ENCODE results near the gene ASPSCR1.

ASPSCR1 gene

GRCh38 chr17:82029990-82030469, 52.6 kb downstream of the ASPSCR1 start:
- no peak for DNase-seq (ENCODE audit: low read depth in 1 of 2, low spot score in 1 of 2)
- in situ Hi-C loops (cut with HindIII; ENCODE audit: low pct_unique_long_range_greater_than_20kb, low sequenced_read_pairs) = no loop called here
- no peak for TF ChIP-seq JUND (IDR thresholded peaks at IDR 0.05; ENCODE audit: low read depth)

GRCh38 chr17:82030470-82031302, 53.3 kb downstream of the ASPSCR1 start:
- in situ Hi-C loops (cut with HindIII; ENCODE audit: low pct_unique_long_range_greater_than_20kb, low sequenced_read_pairs) = no loop called here
- peak; percentile 91 to 93 for DNase-seq (ENCODE audit: low read depth in 1 of 2, low spot score in 1 of 2)
- TF ChIP-seq JUND (IDR thresholded peaks at IDR 0.05; ENCODE audit: low read depth) = no peak

DNA sequence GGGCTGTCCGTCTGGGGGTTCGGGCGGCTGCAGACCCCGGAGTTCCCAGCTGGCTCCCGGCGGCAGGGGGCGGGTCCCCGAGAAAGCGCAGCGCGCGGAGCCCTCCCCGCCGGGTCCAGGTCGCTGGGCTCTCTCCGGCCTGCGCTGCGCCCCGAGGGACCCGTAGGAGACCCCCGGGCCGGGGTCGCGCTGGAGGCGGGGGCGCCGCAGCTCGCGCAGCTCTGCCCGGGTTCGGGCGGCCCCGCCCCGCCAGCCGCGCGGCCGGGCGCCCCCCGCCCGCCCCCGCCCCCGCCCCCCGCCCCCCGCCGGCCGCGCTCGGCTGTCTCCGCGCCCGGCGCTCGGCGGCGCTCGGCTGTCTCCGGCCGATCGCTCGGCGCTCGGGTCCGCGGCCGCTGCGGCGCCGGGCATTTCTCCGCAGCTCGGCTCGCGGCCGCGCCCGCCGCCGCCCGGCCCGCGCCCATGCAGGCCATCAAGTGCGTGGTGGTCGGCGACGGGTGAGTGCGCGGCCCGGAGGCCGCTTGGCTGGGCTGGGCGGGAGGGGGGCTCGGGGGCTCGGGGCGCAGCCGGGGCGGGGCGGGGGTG, 54.0 kb downstream of the ASPSCR1 start, which contains the start of gene RAC3:
TSS of gene RAC3 (plus strand) at position 376 of the 582 bp plus-strand sequence. CDS start at position 460, 84 bp downstream.
- no peak for TF ChIP-seq JUND (IDR thresholded peaks at IDR 0.05; ENCODE audit: low read depth)
- DNase-seq (ENCODE audit: low read depth in 1 of 2, low spot score in 1 of 2) = peak in 1 of 2 experiments; percentile 66
- in situ Hi-C loops (cut with HindIII; ENCODE audit: low pct_unique_long_range_greater_than_20kb, low sequenced_read_pairs) = no loop called here

DNA sequence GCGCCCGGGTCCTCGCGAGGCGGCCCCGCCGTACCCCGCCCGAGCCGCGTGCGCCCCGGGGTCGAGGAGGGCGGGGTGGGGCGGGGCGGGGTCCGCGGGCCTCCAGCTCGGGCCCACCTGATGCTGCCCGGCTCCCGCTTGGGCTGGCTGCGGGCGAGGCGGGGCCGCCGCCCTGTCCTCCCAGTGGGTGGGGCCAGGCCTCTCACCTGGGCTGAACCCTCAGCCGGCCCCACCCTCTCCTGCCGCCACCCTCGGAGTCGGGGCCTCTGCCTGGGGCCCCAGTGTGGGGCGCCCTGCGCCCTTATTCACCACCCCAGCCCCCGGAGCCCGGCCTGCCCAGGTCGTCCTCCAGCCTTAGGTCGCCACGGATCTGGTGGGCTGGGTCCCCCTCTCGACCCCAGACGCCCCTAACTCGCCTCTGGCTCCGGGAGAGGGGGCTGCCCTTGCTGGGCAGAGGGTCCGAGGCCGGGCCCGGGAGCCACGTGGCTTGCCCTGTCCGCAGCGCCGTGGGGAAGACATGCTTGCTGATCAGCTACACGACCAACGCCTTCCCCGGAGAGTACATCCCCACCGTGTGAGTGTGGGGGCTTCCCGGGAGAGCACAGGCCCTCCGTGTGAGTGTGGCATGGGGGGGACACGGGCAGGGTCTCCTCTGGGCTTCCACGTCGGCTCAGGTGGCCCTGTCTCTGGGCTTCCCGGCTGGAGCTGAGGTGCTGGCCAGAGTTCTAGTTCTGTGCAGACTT, 54.6 kb downstream of the ASPSCR1 start:
- DNase-seq (ENCODE audit: low read depth in 1 of 2, low spot score in 1 of 2) = peak; percentile 80 to 85
- TF ChIP-seq JUND (IDR thresholded peaks at IDR 0.05; ENCODE audit: low read depth) = no peak
- in situ Hi-C loops (cut with HindIII; ENCODE audit: low pct_unique_long_range_greater_than_20kb, low sequenced_read_pairs) = no loop called here

DNA sequence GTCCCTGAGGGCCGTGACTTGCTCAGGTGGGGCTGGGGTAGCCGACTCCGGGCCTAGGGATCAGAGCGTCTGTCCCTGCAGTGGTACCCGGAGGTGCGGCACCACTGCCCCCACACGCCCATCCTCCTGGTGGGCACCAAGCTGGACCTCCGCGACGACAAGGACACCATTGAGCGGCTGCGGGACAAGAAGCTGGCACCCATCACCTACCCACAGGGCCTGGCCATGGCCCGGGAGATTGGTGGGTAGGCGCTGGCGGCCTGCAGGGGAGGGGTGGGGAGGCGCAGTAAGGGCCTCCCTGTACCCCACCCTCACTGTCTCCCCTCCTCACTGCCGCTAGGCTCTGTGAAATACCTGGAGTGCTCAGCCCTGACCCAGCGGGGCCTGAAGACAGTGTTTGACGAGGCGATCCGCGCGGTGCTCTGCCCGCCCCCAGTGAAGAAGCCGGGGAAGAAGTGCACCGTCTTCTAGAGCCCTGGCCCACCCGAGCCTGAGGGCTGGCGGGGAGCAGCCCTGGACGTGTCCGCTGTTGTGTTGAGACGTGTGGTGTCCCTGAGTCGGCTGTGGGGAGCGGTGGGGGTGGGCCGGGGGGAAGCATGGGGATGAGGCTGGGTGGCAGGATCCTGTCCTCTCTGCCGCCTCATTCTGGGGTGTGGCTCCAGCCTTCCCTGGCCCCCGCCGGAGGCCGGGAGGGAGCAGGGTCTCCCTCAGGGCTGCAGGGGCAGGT, 56.1 kb downstream of the ASPSCR1 start:
- in situ Hi-C loops (cut with HindIII; ENCODE audit: low pct_unique_long_range_greater_than_20kb, low sequenced_read_pairs) = no loop called here
- no peak for TF ChIP-seq JUND (IDR thresholded peaks at IDR 0.05; ENCODE audit: low read depth)
- DNase-seq (ENCODE audit: low read depth in 1 of 2, low spot score in 1 of 2) = no peak

DNA sequence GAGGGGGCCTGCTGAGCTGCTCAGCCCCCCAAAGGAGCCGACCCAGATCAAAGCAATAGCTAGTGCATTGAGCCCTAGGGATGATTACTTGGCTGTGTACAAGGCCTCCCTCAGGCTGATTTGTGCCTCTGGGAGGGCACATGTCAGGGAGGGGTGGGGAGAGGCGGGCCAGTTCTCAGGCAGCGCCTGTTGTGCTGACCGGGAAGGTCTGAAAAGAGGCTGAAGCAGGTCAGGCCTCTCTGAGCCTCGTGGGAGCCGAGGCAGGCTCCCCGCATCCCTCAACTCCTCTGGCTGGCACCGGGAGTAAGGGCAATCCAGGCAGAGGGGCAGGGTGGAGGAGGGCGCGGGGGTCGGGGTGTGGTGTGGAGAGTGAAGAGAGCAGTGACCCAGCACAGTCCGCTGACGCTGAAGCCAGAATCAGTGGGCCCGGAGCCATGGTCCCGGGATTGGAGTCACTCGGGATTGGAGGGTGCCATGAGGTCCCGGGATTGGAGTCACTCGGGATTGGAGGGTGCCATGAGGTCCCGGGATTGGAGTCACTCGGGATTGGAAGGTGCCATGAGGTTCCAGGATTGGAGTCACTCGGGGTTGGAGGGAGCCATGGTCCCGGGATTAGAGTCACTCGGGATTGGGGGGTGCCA, 57.1 kb downstream of the ASPSCR1 start:
- in situ Hi-C loops (cut with HindIII; ENCODE audit: low pct_unique_long_range_greater_than_20kb, low sequenced_read_pairs) = no loop called here
- DNase-seq (ENCODE audit: low read depth in 1 of 2, low spot score in 1 of 2) = no peak
- no peak for TF ChIP-seq JUND (IDR thresholded peaks at IDR 0.05; ENCODE audit: low read depth)

GRCh38 chr17:82035488-82035887, 58.1 kb downstream of the ASPSCR1 start:
- TF ChIP-seq JUND (IDR thresholded peaks at IDR 0.05; ENCODE audit: low read depth) = no peak
- DNase-seq (ENCODE audit: low read depth in 1 of 2, low spot score in 1 of 2) = no peak
- in situ Hi-C loops (cut with HindIII; ENCODE audit: low pct_unique_long_range_greater_than_20kb, low sequenced_read_pairs) = no loop called here

- TF ChIP-seq JUND (IDR thresholded peaks at IDR 0.05; ENCODE audit: low read depth) = no peak
- no peak for DNase-seq (ENCODE audit: low read depth in 1 of 2, low spot score in 1 of 2)
- in situ Hi-C loops (cut with HindIII; ENCODE audit: low pct_unique_long_range_greater_than_20kb, low sequenced_read_pairs) = no loop called here
Measured at GRCh38 chr17:82035956-82036633, 58.7 kb downstream of the ASPSCR1 start.

DNA sequence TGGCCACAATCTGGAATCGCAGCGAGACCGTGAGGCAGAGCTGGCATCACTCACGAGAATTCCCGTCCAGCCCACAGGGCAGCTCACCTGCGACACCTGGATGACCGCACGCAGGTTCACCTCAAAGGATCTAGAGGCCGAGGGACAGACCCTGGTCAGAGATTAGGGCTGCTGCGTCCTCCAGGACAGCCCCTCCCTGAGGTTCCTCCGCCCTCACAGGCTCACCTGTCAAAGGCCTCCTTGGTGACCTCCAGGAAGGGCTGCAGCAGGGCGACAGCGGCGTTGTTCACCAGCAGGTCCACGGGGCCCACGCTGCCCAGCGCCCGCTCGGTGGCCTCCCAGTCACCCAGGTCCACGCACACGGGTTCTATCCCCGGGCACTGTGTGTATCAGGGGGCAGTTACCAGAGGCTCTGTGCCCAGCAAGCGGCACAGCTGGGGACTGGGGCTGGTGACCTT, 59.2 kb downstream of the ASPSCR1 start:
- in situ Hi-C loops (cut with HindIII; ENCODE audit: low pct_unique_long_range_greater_than_20kb, low sequenced_read_pairs) = no loop called here
- no peak for TF ChIP-seq JUND (IDR thresholded peaks at IDR 0.05; ENCODE audit: low read depth)
- no peak for DNase-seq (ENCODE audit: low read depth in 1 of 2, low spot score in 1 of 2)

GRCh38 chr17:82037092-82037888, 59.9 kb downstream of the ASPSCR1 start, which contains the start of gene DCXR:
Gene DCXR, minus strand, starts transcription at chr17:82037697. Its CDS starts 15 bp downstream, at chr17:82037682.
- TF ChIP-seq JUND (IDR thresholded peaks at IDR 0.05; ENCODE audit: low read depth) = no peak
- in situ Hi-C loops (cut with HindIII; ENCODE audit: low pct_unique_long_range_greater_than_20kb, low sequenced_read_pairs) = no loop called here
- peak; percentile 99 for DNase-seq (ENCODE audit: low read depth in 1 of 2, low spot score in 1 of 2)
